ENCODE measurements around the gene METAP1D.
A peak's percentile ranks its signal among the peaks of the same experiment; 100 is the strongest.
"Not testable (repeated sequence)": the region's sequence is repeated elsewhere in the genome, so short reads cannot be mapped to it uniquely, and the experiment has no call there.

METAP1D gene

DNA sequence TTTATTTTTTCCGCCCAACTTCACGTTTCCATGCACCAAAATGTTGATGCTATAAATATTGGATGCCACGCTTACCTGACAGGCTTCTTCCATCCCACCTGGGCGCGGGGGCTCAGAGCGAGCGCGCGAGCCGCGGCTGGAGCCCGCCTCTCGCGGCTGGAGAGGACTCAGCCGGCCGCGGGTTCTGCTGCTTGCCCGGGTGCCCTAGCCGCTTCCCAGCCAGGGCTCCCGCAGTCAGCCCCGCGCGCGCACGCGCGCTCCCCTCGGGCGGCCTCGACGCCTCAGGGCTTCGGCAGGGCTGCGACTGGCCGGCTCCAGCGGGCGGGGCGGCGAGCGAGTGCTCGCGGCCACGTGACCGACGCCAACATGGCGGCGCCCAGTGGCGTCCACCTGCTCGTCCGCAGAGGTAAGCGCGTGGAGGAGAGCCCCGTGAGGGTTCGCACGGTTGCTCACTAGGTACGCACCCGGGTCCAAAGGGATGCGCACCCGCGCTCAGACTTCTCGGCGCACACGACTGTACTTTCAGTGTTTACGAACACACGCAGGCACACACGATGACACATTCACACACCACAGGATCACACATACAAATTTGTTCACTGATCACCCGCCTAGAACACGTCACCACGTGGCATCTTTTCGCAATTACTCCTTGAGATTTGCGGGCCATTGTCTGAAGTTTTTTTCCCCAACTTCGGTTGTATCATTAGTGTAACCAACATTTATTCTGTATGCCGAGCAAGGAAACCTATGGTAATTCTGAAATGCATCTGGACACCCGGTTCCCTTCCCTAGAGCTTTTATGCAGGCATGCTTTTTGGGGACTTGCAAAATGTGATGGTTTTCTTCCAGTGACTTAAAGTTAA is at the start of gene METAP1D:
TSS of gene METAP1D (plus strand) at position 350 of the 866 bp plus-strand sequence. CDS start at position 367, 17 bp downstream.
- DNase-seq (ENCODE audit: low read depth in 2 of 2): peak; percentile 69 to 78

DNA sequence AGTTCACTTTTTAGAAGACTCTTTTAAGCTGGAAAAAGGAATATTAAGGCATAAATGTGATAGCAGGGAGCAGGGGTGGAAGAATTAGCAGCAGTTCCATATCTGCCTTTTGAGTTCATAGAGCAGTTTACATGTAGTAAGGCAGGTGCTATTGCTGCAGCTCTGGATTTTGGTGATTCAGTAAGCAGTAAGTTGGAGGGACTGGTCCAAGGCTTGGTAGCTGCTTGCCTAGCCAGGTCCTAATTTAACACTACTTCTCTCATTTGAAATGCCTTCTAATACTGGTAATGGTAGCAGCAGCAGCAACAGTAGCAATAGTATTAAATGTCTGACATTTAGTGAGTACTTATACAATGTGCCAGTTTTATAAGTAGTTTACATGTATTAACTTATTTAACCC is 47.5 kb upstream of the METAP1D start:
- no peak for DNase-seq (ENCODE audit: low read depth in 2 of 2)

DNA sequence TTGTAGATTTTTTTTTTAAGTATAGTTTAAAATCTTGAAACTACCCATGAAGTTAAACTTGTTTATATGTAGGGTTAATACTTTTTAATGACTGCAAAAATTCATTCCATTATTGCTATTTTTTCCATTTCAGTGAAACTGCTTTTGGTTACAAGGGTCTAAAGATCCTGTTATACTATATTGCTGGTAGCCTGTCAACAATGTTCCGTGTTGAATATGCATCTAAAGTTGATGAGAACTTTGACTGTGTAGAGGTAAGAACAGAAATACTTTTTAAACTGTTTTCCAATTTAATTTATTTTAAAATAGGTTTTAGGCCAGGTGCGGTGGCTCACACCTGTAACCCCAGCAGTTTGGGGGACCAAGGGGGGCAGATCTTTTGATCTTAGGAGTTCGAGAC is 47.0 kb upstream of the METAP1D start:
- DNase-seq (ENCODE audit: low read depth in 2 of 2): no peak

DNA sequence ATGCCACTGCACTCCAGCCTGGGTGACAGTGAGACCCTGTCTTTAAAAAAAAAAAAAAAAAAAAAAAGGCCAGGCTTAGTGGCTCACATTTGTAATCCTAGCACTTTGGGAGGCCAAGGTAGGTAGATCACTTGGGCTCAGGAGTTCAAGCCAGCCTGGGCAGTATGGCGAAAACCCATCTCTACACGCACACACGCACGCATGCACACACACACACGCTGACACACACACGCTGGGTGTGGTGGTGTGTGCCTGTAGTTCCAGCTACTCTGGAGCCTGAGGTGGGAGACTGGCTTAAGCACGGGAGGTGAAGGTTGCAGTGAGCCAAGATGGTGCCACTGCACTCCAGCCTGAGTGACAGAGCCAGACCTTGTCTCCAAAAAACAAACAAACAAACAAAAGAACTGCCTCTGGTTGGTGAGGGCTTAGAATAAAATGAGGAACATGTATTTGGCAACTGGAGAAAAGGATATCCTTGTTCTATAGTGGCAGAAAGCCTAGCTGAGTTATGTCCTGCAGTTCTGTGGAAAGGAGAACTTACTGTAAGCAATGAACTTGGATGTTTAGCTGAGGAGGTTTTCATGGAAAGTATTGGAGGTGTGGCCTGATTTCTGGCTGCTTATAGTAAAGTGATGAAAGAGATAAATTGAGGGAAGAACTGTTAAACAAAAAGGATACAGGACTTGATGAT is 43.5 kb upstream of the METAP1D start:
- no peak for DNase-seq (ENCODE audit: low read depth in 2 of 2)

DNA sequence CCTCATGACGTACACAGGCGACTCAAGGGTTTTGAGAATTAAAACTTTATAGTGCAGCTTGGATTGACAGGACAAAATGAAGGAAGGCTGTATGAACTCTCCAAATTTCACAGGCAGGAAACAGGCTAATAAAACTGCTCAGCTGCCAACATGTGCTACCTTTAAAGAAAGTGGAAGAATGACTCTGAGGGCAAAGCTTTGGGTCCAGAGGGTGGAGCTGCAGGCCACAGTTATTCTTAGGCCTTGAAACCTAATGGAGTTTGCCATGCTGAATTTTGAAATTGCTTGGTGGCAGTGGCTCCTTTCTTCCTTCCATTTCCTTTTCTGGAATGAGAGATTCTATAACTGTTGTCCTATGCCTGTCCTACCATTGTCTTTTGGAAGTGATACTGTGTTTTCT is 42.7 kb upstream of the METAP1D start:
- no peak for DNase-seq (ENCODE audit: low read depth in 2 of 2)

DNA sequence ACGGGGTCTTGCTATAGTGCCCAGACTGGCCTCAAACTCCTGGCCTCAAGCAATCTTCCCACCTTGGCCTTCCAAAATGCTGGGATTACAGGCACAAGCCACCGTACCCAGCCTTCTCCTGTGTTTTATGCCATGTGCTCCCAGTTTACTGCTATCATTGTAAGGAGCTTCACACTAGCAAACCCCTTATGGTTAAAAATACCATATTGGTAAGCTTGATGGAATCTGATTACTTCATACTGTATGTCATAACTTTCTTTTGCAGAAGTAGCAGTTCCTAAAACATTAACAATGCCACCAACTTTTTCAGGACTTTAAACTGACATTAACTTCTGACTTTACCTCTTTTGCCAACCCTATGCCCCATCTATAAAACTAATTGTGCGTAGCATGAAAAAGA is 41.3 kb upstream of the METAP1D start:
- no peak for DNase-seq (ENCODE audit: low read depth in 2 of 2)

DNA sequence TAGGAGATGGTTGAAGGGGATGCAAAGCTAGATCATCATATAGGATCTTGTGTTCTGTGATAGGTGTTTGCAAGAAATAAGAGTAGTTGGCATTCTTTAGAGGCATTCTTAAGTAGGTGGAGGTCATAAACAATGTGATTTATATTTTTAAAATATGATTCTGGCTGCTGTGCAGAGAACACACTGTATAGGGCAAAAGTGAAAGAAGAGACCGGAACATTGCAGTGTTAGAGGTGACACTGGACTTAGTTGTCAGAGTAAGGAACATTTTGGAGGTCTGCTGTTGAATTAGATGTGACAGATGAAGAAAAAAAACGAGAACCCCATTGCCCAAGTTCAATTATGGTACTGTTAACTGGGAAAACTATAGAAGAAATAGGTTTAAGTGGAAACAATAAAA is 39.8 kb upstream of the METAP1D start:
- DNase-seq (ENCODE audit: low read depth in 2 of 2): no peak

DNA sequence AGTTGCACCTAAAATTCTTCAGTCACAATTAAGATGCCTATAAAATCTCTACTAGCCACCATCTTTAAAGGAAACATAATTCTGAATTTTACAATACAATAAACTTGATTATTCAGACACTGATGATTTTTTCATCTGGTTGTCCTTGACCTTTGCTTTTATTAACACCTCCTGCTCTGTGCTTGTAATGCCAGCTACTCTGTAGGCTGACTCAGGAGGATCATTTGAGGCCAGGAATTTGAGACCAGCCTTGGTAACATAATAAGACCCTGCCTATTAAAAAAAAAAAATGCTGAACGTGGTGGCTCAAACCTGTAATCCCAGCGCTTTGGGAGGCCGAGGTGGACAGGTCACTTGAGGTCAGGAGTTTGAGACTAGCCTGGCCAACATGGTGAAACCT is 39.2 kb upstream of the METAP1D start:
- no peak for DNase-seq (ENCODE audit: low read depth in 2 of 2)

DNA sequence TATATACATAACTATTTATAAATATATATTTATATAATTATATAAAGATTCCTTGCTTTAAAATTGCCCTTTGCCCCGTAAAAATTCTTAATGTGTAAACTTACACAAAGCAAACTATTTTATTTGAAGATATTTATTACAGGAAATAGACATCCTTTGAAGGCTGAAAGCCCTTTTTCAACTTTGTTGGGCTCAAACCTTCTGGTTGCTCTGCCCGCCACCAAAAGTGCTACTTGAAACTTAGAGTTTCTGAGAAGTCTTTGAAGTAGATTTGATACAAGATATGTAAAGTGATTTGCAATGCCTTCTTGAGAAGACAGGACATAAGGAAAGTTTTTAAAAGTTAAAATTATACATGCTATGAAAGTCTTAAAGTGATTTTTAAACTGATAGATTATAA is 36.6 kb upstream of the METAP1D start:
- DNase-seq (ENCODE audit: low read depth in 2 of 2): no peak

DNA sequence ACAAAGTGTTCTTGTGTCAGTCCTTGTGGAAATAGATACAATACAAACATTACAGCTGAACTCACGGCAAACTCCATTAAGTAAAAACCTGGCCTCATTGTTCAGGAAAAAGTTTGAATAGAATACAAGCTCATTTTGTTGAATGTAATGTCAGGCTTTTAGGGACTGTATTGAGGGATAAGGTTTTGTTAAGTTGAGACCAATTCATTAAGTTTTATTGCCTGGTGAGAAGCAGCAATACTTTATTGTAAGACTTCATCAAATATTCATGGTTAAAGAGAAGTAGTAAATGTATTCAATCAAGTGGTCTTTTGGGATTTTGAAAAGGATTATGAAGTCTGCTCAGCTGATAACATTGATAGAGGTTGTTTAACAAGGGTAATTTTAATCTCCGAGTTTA is 35.4 kb upstream of the METAP1D start:
- DNase-seq (ENCODE audit: low read depth in 2 of 2): no peak

DNA sequence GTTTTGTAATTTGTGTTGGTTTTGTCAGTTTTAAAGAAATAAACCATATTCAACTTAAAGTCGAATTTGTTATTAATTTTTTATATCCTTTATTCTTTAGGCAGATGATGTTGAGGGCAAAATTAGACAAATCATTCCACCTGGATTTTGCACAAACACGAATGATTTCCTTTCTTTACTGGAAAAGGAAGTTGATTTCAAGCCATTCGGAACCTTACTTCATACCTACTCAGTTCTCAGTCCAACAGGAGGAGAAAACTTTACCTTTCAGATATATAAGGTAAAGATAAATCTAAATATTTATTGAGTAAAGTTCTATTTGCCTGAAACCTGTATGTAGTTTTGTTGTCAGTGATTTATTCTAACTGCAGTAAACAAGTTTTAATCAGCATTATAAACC is 34.5 kb upstream of the METAP1D start:
- no peak for DNase-seq (ENCODE audit: low read depth in 2 of 2)

DNA sequence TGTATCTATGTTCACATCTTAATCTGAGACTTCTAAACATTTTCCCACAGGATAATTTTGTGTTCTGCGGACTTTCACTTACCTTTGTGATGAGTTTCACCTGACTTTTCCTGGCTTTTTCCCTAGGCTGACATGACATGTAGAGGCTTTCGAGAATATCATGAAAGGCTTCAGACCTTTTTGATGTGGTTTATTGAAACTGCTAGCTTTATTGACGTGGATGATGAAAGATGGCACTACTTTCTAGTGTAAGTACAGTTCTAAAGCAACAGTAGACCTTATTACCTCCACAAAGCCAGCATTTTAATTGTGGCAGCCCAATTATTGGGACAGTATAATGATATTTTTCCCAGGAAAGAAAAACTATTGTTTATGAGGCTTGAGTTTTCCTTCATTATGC is 34.1 kb upstream of the METAP1D start:
- DNase-seq (ENCODE audit: low read depth in 2 of 2): no peak

DNA sequence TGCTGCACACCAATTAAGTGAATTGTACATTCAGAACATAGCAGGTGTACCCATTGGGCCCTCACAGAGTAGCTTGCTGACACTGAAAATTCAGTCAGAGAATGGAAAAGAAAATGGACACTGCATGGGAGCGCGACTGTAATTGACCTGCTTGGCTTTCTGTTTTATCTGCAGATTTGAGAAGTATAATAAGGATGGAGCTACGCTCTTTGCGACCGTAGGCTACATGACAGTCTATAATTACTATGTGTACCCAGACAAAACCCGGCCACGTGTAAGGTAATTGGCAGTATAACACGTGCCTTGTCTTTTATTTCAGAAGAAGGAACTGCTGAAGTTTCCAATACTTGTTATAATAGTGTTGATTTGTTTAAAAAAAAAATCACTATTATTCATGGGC is 33.5 kb upstream of the METAP1D start:
- no peak for DNase-seq (ENCODE audit: low read depth in 2 of 2)

DNA sequence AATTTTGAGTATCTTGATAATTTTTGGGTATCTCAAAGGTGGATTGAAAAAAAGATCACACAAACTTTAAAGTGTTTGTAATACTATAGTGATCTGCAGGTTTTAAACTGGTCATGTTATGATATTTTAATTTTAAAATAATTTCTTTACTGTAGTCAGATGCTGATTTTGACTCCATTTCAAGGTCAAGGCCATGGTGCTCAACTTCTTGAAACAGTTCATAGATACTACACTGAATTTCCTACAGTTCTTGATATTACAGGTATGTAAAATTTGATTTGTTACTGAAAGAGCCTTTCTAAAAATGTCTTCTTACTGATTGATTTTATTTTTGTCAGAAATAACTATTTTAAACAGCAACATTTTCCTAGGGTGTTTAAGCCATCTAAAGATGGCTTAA is 33.1 kb upstream of the METAP1D start:
- DNase-seq (ENCODE audit: low read depth in 2 of 2): no peak

DNA sequence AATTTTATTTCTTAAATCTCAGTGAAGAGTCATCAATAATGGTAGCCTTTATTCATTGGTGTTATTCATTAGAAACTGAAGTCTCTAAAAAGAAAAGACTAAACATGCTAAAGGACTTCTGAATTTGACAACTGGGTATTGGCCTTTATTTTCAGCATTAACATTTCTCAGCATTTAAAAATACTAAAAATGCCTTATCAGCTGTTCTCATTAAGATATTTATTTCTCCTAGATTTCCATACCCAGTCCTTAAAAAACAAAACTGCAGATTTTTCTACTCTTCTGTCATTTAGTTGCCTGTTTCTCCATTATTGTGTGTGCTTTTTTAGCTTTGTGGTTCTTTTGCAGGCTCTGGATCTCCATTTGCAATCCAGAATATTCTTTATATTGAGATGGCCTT is 31.2 kb upstream of the METAP1D start:
- no peak for DNase-seq (ENCODE audit: low read depth in 2 of 2)

DNA sequence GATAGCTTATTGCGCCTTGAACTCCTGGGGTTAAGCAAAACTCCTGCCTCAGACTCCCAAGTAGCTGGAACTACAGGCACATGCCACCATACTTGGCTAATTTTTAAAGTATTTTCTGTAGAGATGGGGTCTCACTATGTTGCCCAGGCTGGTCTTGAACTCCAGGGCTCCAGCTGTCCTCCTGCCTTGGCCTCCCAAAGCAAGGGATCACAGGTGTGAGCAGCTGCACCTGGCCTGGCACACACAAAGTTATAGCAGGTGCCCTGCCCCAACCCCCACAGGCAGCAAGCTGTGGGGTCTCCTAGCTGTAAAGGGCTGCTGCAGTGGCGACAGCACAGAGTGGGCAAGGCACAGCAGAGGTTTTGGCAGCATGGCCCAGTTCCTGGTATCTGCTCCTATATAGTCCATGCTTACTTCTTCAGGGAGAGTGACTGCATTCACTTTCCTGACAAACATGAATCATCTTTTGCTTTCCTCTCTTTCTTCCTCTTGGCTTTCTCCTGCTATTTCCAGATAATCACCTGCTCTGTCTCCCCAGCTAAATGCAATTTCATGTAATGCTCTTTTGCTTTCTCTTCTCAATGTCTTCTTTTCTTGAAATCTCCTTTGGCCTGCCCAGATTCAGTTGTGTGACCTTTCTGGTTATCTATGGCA is 27.3 kb upstream of the METAP1D start:
- no peak for DNase-seq (ENCODE audit: low read depth in 2 of 2)

DNA sequence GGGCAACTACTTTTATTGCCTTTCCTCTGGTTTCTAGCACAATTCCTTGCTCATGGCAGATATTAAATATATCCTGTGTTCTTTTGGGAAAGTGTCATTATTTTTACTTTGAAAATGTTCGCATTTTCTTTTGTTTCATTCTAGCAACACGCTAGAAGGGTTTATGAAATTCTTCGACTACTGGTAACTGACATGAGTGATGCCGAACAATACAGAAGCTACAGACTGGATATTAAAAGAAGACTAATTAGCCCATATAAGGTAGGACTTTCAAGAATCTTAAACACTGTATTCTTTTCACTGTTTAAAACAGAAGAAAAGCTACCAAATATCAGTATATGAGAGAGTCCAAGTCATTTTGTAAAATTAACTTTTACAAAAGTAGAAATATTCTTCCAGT is 20.6 kb upstream of the METAP1D start:
- DNase-seq (ENCODE audit: low read depth in 2 of 2): no peak

DNA sequence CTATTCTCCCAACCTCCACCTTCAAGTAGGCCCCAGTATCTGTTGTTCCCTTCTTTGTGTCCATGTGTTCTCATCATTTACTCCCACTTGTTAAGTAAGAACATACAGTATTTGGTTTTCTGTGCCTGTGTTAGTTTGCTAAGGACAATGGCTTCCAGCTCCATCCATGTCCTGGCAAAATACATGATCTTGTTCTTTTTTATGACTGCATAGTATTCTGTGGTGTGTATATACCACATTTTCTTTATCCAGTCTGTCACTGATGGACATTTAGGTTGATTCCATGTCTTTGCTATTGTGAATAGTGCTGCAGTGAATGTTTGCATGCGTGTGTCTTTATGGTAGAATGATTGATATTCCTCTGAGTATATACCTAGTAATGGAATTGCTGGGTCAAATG is 15.8 kb upstream of the METAP1D start:
- not testable (repeated sequence) for DNase-seq (ENCODE audit: low read depth in 2 of 2)

DNA sequence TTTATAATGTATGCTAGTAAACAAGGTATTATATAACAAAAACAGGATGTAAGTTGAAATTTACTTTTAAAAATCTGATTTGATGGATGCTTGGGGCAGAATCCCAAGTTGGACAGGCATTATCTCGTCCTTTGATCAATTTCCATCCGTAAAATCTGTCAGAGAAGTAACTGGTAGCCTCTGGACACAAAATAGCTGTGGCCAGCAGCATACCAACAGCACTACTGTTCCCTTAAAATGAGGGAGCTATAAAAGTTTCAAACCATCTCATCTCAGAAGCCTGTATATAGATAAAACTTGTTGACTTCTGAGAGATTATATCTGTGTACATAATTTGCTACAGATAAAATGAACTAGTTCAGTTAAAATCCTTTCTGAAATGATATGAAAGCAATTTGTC is 14.7 kb upstream of the METAP1D start:
- DNase-seq (ENCODE audit: low read depth in 2 of 2): no peak

DNA sequence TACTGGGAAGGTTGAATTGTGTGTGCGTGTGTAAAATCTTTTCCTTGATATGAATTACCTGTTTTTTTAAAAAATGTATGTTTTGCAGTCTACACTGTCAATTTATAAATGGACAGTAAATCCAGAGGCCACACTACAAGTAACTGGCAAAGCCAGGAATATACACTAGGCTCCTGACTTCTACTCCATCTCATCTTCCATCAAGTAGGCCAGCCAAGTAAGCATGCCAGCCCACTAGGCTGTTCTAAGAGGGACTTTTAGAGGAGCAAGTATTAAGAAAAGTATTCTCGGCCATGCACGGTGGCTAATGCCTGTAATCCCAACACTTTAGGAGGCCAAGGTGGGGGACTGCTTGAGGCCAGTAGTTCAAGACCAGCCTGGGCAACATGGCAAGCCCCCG is 13.0 kb upstream of the METAP1D start:
- DNase-seq (ENCODE audit: low read depth in 2 of 2): no peak

DNA sequence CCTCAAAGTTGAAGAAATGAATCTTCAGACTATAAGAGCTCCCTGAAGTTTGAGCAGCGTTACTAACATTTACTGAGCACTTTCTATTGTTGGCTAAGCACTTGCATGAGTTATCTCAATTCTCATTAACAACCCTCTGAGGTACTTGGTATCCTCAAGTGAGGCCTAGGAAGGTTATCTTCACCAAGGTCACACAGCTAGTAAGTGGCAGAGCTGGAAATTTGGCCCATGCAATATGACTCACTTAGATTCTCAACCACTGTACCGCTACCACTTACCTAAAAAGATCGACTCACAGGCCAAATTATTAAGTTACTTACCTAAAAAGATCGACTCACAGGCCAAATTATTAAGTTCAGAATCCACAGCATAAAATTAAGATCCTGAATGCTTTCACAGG is 8.7 kb upstream of the METAP1D start:
- DNase-seq (ENCODE audit: low read depth in 2 of 2): no peak

DNA sequence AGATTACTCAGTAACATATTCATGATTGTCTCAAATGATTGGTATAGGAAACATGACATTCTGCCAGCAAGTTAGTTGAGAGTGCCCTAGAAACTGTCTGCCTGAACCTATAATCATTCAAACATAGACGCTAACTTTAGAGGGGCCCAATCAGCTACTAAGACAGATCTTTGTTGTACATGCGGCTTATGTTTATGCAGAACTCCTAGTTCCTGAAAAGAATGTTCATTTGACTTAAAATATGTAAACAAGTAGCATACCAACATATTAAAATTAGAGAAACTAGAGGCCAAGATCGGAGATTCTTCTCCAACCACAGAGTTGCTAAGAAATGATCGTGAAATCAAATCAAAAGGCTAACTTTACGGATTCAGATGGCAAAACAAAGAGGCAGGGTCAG is 4.2 kb upstream of the METAP1D start:
- DNase-seq (ENCODE audit: low read depth in 2 of 2): no peak

DNA sequence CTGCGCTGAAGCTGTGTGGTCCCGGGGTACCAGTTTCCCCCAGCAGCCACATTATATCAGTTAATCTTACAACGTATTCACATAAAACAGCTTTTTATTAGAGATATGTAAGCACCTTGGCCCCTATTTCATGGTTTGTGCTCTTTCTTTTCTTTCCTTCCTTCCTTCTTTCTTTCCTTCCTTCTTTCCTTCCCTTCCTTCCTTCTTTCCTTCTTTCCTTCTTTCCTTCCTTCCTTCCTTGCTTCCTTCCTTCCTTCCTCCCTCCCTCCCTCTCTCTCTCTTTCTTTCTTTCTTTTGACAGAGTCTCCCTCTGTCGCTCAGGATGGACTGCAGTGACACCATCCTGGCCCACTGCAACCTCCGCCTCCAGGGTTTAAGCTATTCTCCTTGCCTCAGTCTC is 3.7 kb upstream of the METAP1D start:
- DNase-seq (ENCODE audit: low read depth in 2 of 2): no peak

All from activated CD8-positive, alpha-beta memory T cell treated with anti-CD3 and anti-CD28 coated beads for 4 hours (primary cell).